PC-9 (cell line): ENCODE data around the gene COTL1. TPM values are rescaled to one million over a fixed set of nuclear protein-coding genes. Genes with fewer than 3 reads are reported as not detected.

ENCODE experiments used
- BruUV-seq: library from RNA; stranded (reverse); fragments of 400-500 nt; replicated peaks from 2 replicates; lab custom pipeline; 2021; lab: Mats Ljungman, UMichigan
- CTCF ChIA-PET: fragments of 300-600 bp; sonication (Branson Sonifier 250); formaldehyde crosslinking; loops from one replicate; lab custom pipeline; 2022; ENCODE audit warnings: antibody characterized with exemption; lab: Charles Lee
- POLR2A ChIA-PET: fragments of 300-600 bp; sonication (Branson Sonifier 250); formaldehyde crosslinking; loops from one replicate; lab custom pipeline; 2022; ENCODE audit warnings: antibody characterized with exemption; ENCODE audit not compliant: unreplicated experiment; lab: Charles Lee
- DNase-seq, 2 experiments: peaks; one replicate each; pipeline versions ENCODE4 v3.0.0 to v3.0.0-alpha.2; 2015 to 2022; ENCODE audit warnings: mixed read lengths in 1 of 2
- H2AFZ ChIP-seq: fragments of 200-600 bp; sonication (generic); 2 replicates; pipeline ENCODE4 v1.8.1; 2017; ENCODE audit warnings: antibody characterized with exemption
- H3F3A ChIP-seq: fragments of 200-600 bp; sonication (generic); 2 replicates; pipeline ENCODE4 v1.8.1; 2017; ENCODE audit warnings: antibody characterized with exemption, mild to moderate bottlenecking, low read depth; ENCODE audit not compliant: insufficient read depth
- H3K27ac ChIP-seq: fragments of 200-600 bp; sonication (generic); 2 replicates; pipeline ENCODE4 v1.6.1; 2016; ENCODE audit warnings: mixed run types
- H3K27me3 ChIP-seq: fragments of 200-600 bp; sonication (generic); 2 replicates; pipeline ENCODE4 v1.6.1; 2016; ENCODE audit warnings: low read depth, mixed run types; ENCODE audit not compliant: insufficient read depth
- H3K36me3 ChIP-seq: fragments of 200-600 bp; sonication (generic); 2 replicates; pipeline ENCODE4 v1.6.1; 2016; ENCODE audit warnings: low read depth, mixed run types
- H3K4me1 ChIP-seq: fragments of 200-600 bp; sonication (generic); replicated peaks from 2 replicates; pipeline ENCODE4 v1.6.1; 2016; ENCODE audit warnings: mixed run types; ENCODE audit not compliant: insufficient read depth
- H3K4me2 ChIP-seq: fragments of 200-600 bp; sonication (generic); 2 replicates; pipeline ENCODE4 v1.6.1; 2017; ENCODE audit warnings: mixed run types
- H3K4me3 ChIP-seq: fragments of 200-600 bp; sonication (generic); 2 replicates; pipeline ENCODE4 v1.6.1; 2016; ENCODE audit warnings: mixed run types
- H3K79me2 ChIP-seq: fragments of 200-600 bp; sonication (generic); 2 replicates; pipeline ENCODE4 v1.6.1; 2017; ENCODE audit warnings: low read depth, mixed run types
- H3K9me2 ChIP-seq: fragments of 200-600 bp; sonication (generic); 2 replicates; pipeline ENCODE4 v1.8.1; 2017; ENCODE audit warnings: mild to moderate bottlenecking; ENCODE audit not compliant: insufficient read depth
- H3K9me3 ChIP-seq: fragments of 200-600 bp; sonication (generic); 2 replicates; pipeline ENCODE4 v1.8.1; 2016; ENCODE audit warnings: low read depth; ENCODE audit not compliant: insufficient read depth
- H4K20me1 ChIP-seq: fragments of 200-600 bp; sonication (generic); 2 replicates; pipeline ENCODE4 v1.8.1; 2017; ENCODE audit not compliant: insufficient read depth
- CTCF ChIP-seq: fragments of 200-600 bp; sonication (generic); conservative IDR thresholded peaks from 2 replicates; pipeline ENCODE4 v1.6.1; 2017; ENCODE audit warnings: mixed run types, antibody characterized with exemption, mild to moderate bottlenecking, moderate library complexity
- EZH2 ChIP-seq: fragments of 200-600 bp; sonication (generic); IDR thresholded peaks from 2 replicates; pipeline ENCODE4 v1.8.0; 2017; ENCODE audit warnings: antibody characterized with exemption, low read depth
- intact Hi-C: fragments of 100-400 bp; cut with micrococcal nuclease; formaldehyde crosslinking; loops from one replicate; pipeline ENCODE4 v1.10.0; 2022; ENCODE audit not compliant: unreplicated experiment
- total RNA-seq: library from RNA; stranded (reverse); gene quantifications from 2 replicates; pipeline ENCODE4 v1.2.3, GENCODE V29; 2021

The COTL1 gene
- total RNA-seq, 1 experiment from 2014 or later = 512 TPM

- no peak for TF ChIP-seq EZH2
- no peak for TF ChIP-seq CTCF
- DNase-seq = no peak
- H3F3A ChIP-seq = peaks cover 39% of the 10 kb centered on the region; the same call in 1 of the 2 replicates
- no peak overlapping the region for H2AFZ ChIP-seq
- intact Hi-C loops = no loop called here
- H3K79me2 ChIP-seq = peaks cover 95% of the 10 kb centered on the region
- H3K27me3 ChIP-seq = no peaks in the 10 kb centered on the region
- no peaks in the 10 kb centered on the region for H3K9me2 ChIP-seq
- CTCF ChIA-PET = no interaction called here
- H3K4me2 ChIP-seq = no peak overlapping the region
- POLR2A ChIA-PET = no interaction called here
- H3K9me3 ChIP-seq = no peaks in the 10 kb centered on the region
- H4K20me1 ChIP-seq = peaks cover 81% of the 10 kb centered on the region
- no peak overlapping the region for H3K27ac ChIP-seq
- no peak overlapping the region for H3K4me3 ChIP-seq
- no peaks in the 10 kb centered on the region for H3K4me1 ChIP-seq
- no TSS peak for BruUV-seq
- peaks cover 20% of the 10 kb centered on the region for H3K36me3 ChIP-seq
These were observed 42.0 kb downstream of the COTL1 start for GRCh38 chr16:84575914-84576313.

GRCh38 chr16:84574191-84574590 lies 43.7 kb downstream of the COTL1 start:
- ChIA-PET POLR2A (no interaction called here), CTCF (no interaction called here)
- H3F3A ChIP-seq = peaks cover 40% of the 10 kb centered on the region; the same call in 1 of the 2 replicates
- H4K20me1 ChIP-seq = peaks cover 72% of the 10 kb centered on the region
- peaks cover 27% of the 10 kb centered on the region for H3K36me3 ChIP-seq
- no peak overlapping the region for H3K4me3 ChIP-seq
- no peaks in the 10 kb centered on the region for H3K27me3 ChIP-seq
- no peak overlapping the region for H2AFZ ChIP-seq
- BruUV-seq = no TSS peak
- no peaks in the 10 kb centered on the region for H3K4me1 ChIP-seq
- no peak for TF ChIP-seq EZH2
- no peak for TF ChIP-seq CTCF
- H3K79me2 ChIP-seq = peaks cover 95% of the 10 kb centered on the region
- no peaks in the 10 kb centered on the region for H3K9me2 ChIP-seq
- no peak overlapping the region for H3K27ac ChIP-seq
- no peaks in the 10 kb centered on the region for H3K9me3 ChIP-seq
- intact Hi-C loops = no loop called here
- no peak overlapping the region for H3K4me2 ChIP-seq
- no peak for DNase-seq

GRCh38 chr16:84572096-84572495 lies 45.8 kb downstream of the COTL1 start:
- TF ChIP-seq EZH2 (no peak), CTCF (no peak)
- H3K27me3 ChIP-seq = no peaks in the 10 kb centered on the region
- H3K9me2 ChIP-seq = no peaks in the 10 kb centered on the region
- H3K27ac ChIP-seq = no peak overlapping the region
- ChIA-PET CTCF (no interaction called here), POLR2A (no interaction called here)
- BruUV-seq = no TSS peak
- no peak overlapping the region for H2AFZ ChIP-seq
- H3K4me1 ChIP-seq = no peaks in the 10 kb centered on the region
- H3K4me2 ChIP-seq = no peak overlapping the region
- peaks cover 37% of the 10 kb centered on the region for H3K36me3 ChIP-seq
- no peak for DNase-seq
- intact Hi-C loops = no loop called here
- H3K9me3 ChIP-seq = no peaks in the 10 kb centered on the region
- peaks cover 59% of the 10 kb centered on the region for H4K20me1 ChIP-seq
- no peak overlapping the region for H3K4me3 ChIP-seq
- peaks cover 92% of the 10 kb centered on the region for H3K79me2 ChIP-seq
- H3F3A ChIP-seq = peaks cover 34% of the 10 kb centered on the region; the same call in 1 of the 2 replicates
